Fibroblast of lung (primary cell): ENCODE results near the gene ZSCAN2.

Experiments
- CTCF ChIP-seq, 2 donors: IDR thresholded peaks in 1 of 2; conservative IDR thresholded peaks in 1 of 2; 1 replicate in 1 of 2; 2 replicates in 1 of 2; pipeline ENCODE4 v1.5.1; 2011 to 2012; ENCODE audit warnings: low read length in 2 of 2, control low read depth in 1 of 2, inconsistent platforms in 1 of 2, low read depth in 1 of 2, mild to moderate bottlenecking in 1 of 2
- EZH2 ChIP-seq: IDR thresholded peaks from 2 replicates; pipeline ENCODE4 v1.5.1; 2012; ENCODE audit warnings: low read length, control low read depth, mild to moderate bottlenecking; ENCODE audit errors: missing control alignments

- no peak for TF ChIP-seq CTCF (conservative IDR thresholded peaks at IDR 0.05 in 1 of 2, IDR thresholded peaks at IDR 0.05 in 1 of 2; ENCODE audit: low read depth in 1 of 2, low read length in 2 of 2)
- no peak for TF ChIP-seq EZH2
Observed at GRCh38 chr15:84645496-84645895, 44.7 kb downstream of the ZSCAN2 start.
